ENCODE data around the gene ANKUB1. TPM values are rescaled to one million over a fixed set of nuclear protein-coding genes. Genes with fewer than 3 reads are reported as not detected.

The ANKUB1 gene
- total and polyA plus RNA-seq, 9 of the 15 experiments (the other 6 are each of a cell fraction or from before 2014, with no cell fraction given): not detected

- peak in 1 of 3 experiments; percentile 96; a peak in 2 of 6 replicates for TF ChIP-seq ZBTB11 (CRISPR knock-in tag; IDR thresholded peaks at IDR 0.05)
- TF ChIP-seq ETV1 (tag; conservative IDR thresholded peaks at IDR 0.05; ENCODE audit: low read depth): no peak
- TF ChIP-seq WHSC1 (IDR thresholded peaks at IDR 0.05; ENCODE audit: low read length): no peak
- TF ChIP-seq MBD2 (IDR thresholded peaks at IDR 0.05; ENCODE audit: borderline replicate concordance, low read depth): no peak
- no peak for TF ChIP-seq CLOCK (CRISPR knock-in tag; IDR thresholded peaks at IDR 0.05; ENCODE audit: borderline replicate concordance)
- TF ChIP-seq NRF1 (conservative IDR thresholded peaks at IDR 0.05 in 1 of 2, IDR thresholded peaks at IDR 0.05 in 1 of 2): no peak
- no peak for TF ChIP-seq ZNF146 (CRISPR knock-in tag; IDR thresholded peaks at IDR 0.05; ENCODE audit: unreplicated experiment)
- TF ChIP-seq BDP1 (IDR thresholded peaks at IDR 0.05; ENCODE audit: insufficient read depth, insufficient read length): no peak
- no peak for TF ChIP-seq ASH1L (IDR thresholded peaks at IDR 0.05; ENCODE audit: borderline replicate concordance, low read depth, partially characterized antibody)
- TF ChIP-seq DMBX1 (CRISPR knock-in tag; IDR thresholded peaks at IDR 0.05; ENCODE audit: borderline replicate concordance): 0 out of 2 replicates have a peak, but pooled peaks have one; percentile 6
- no peak for TF ChIP-seq KLF13 (tag; IDR thresholded peaks at IDR 0.05; ENCODE audit: borderline replicate concordance, low read depth)
- no peak for TF ChIP-seq MED1 (CRISPR knock-in tag; IDR thresholded peaks at IDR 0.05; ENCODE audit: borderline replicate concordance)
Measured at GRCh38 chr3:149752788-149753136, 39.6 kb downstream of the ANKUB1 start (continued).
